Astrocyte (in vitro differentiated cells and primary cell): ENCODE measurements around the gene RAET1G. TPM values are rescaled to one million over a fixed set of nuclear protein-coding genes. Genes with fewer than 3 reads are reported as not detected.
"Not testable (repeated sequence)": the region's sequence is repeated elsewhere in the genome, so short reads cannot be mapped to it uniquely, and the experiment has no call there.

Experiments used
- DNase-seq: peaks from one replicate; pipeline ENCODE4 v3.0.0-alpha.2; 2010; ENCODE audit warnings: low read depth
- FAIRE-seq: peaks from 2 replicates; lab custom pipeline; 2011; peaks lifted over from hg19 to GRCh38; lab: Jason Lieb, UNC
- H2AFZ ChIP-seq: 2 replicates; pipeline ENCODE4 v1.6.0; 2012; ENCODE audit warnings: low read depth, low read length, inconsistent platforms
- H3K27ac ChIP-seq: 2 replicates; pipeline ENCODE4 v1.5.1; 2011; ENCODE audit warnings: low read depth, low read length, inconsistent platforms
- H3K27me3 ChIP-seq: 2 replicates; pipeline ENCODE4 v1.6.0; 2011; ENCODE audit warnings: low read length, inconsistent platforms; ENCODE audit not compliant: insufficient read depth
- H3K36me3 ChIP-seq: 2 replicates; pipeline ENCODE4 v1.5.1; 2011; ENCODE audit warnings: low read length, inconsistent platforms; ENCODE audit not compliant: insufficient read depth
- H3K4me1 ChIP-seq: 2 replicates; pipeline ENCODE4 v1.5.1; 2011; ENCODE audit warnings: low read length, inconsistent platforms; ENCODE audit not compliant: insufficient read depth
- H3K4me2 ChIP-seq: 2 replicates; pipeline ENCODE4 v1.6.0; 2012; ENCODE audit warnings: low read length, inconsistent platforms
- H3K4me3 ChIP-seq: 2 replicates; pipeline ENCODE4 v1.5.1; 2011; ENCODE audit warnings: low read depth, mild to moderate bottlenecking, low read length, inconsistent platforms; ENCODE audit not compliant: insufficient read depth
- H3K79me2 ChIP-seq: 2 replicates; pipeline ENCODE4 v1.6.0; 2012; ENCODE audit warnings: mild to moderate bottlenecking, low read length, inconsistent platforms; ENCODE audit not compliant: insufficient read depth
- H3K9ac ChIP-seq: 2 replicates; pipeline ENCODE4 v1.6.0; 2012; ENCODE audit warnings: mild to moderate bottlenecking, low read length, inconsistent platforms
- H3K9me3 ChIP-seq: 2 replicates; pipeline ENCODE4 v1.5.1; 2012; ENCODE audit warnings: low read depth, mild to moderate bottlenecking, low read length, inconsistent platforms; ENCODE audit not compliant: insufficient read depth
- H4K20me1 ChIP-seq: 2 replicates; pipeline ENCODE4 v1.6.0; 2012; ENCODE audit warnings: low read length, inconsistent platforms; ENCODE audit not compliant: insufficient read depth
- H3K27ac Mint-ChIP-seq: one replicate; pipeline ENCODE4 v1.8.0; 2021; ENCODE audit warnings: mild to moderate bottlenecking, mixed read lengths; ENCODE audit not compliant: unreplicated experiment
- H3K27me3 Mint-ChIP-seq: one replicate; pipeline ENCODE4 v1.8.0; 2021; ENCODE audit warnings: low read depth, mixed read lengths; ENCODE audit not compliant: unreplicated experiment
- H3K36me3 Mint-ChIP-seq: one replicate; pipeline ENCODE4 v1.8.0; 2021; ENCODE audit warnings: low read depth, mixed read lengths; ENCODE audit not compliant: unreplicated experiment
- H3K4me1 Mint-ChIP-seq: one replicate; pipeline ENCODE4 v1.8.0; 2021; ENCODE audit warnings: low read depth, mixed read lengths; ENCODE audit not compliant: unreplicated experiment
- H3K4me3 Mint-ChIP-seq: one replicate; pipeline ENCODE4 v1.8.0; 2021; ENCODE audit warnings: mild to moderate bottlenecking, moderate library complexity, mixed read lengths; ENCODE audit not compliant: unreplicated experiment
- H3K9me3 Mint-ChIP-seq: one replicate; pipeline ENCODE4 v1.8.0; 2021; ENCODE audit warnings: mild to moderate bottlenecking, mixed read lengths; ENCODE audit not compliant: unreplicated experiment
- EZH2 ChIP-seq: IDR thresholded peaks from 2 replicates; pipeline ENCODE4 v1.6.1; 2012; ENCODE audit warnings: mild to moderate bottlenecking, low read length, inconsistent platforms; ENCODE audit not compliant: insufficient read depth
- total RNA-seq: library from RNA; stranded (reverse); gene quantifications from 2 replicates; pipeline ENCODE4 v1.2.1, GENCODE V29; 2021
- TF ChIP-seq, protein P1 (sequence below): IDR thresholded peaks from 2 replicates; pipeline ENCODE4 v1.5.1; 2011; ENCODE audit warnings: low read depth, mild to moderate bottlenecking, inconsistent platforms, low read length, moderate library complexity; ENCODE audit not compliant: insufficient read depth

Gene RAET1G
- total RNA-seq, 1 donor from 2014 or later: not detected

- Histone ChIP-seq H3K4me3 (peak overlapping the region; percentile 53), H4K20me1 (peaks cover 4% of the 10 kb centered on the region), H3K27ac (no peak overlapping the region), H3K79me2 (no peaks in the 10 kb centered on the region), H2AFZ (peak overlapping the region; percentile 74), H3K9me3 (no peaks in the 10 kb centered on the region), H3K36me3 (no peaks in the 10 kb centered on the region), H3K4me1 (peaks cover 10% of the 10 kb centered on the region), H3K27me3 (peaks cover 64% of the 10 kb centered on the region), H3K9ac (peak overlapping the region; percentile 51), H3K4me2 (peak overlapping the region; percentile 90)
- no peaks in the 10 kb centered on the region for H3K36me3 Mint-ChIP-seq
- peak; percentile 78 for TF ChIP-seq EZH2
- TF ChIP-seq, protein P1, sequence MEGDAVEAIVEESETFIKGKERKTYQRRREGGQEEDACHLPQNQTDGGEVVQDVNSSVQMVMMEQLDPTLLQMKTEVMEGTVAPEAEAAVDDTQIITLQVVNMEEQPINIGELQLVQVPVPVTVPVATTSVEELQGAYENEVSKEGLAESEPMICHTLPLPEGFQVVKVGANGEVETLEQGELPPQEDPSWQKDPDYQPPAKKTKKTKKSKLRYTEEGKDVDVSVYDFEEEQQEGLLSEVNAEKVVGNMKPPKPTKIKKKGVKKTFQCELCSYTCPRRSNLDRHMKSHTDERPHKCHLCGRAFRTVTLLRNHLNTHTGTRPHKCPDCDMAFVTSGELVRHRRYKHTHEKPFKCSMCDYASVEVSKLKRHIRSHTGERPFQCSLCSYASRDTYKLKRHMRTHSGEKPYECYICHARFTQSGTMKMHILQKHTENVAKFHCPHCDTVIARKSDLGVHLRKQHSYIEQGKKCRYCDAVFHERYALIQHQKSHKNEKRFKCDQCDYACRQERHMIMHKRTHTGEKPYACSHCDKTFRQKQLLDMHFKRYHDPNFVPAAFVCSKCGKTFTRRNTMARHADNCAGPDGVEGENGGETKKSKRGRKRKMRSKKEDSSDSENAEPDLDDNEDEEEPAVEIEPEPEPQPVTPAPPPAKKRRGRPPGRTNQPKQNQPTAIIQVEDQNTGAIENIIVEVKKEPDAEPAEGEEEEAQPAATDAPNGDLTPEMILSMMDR: no peak
- DNase-seq (no peak), FAIRE-seq (no peak)
- H3K27me3 Mint-ChIP-seq: peaks cover 81% of the 10 kb centered on the region
- peaks cover 6% of the 10 kb centered on the region for H3K4me1 Mint-ChIP-seq
- peaks cover 9% of the 10 kb centered on the region for H3K9me3 Mint-ChIP-seq
- peak overlapping the region; percentile 50 for H3K27ac Mint-ChIP-seq
- peak overlapping the region; percentile 77 for H3K4me3 Mint-ChIP-seq
Measured at GRCh38 chr6:149938571-149939355, 15.8 kb upstream of the RAET1G start.

GRCh38 chr6:149938013-149938570 lies 15.2 kb upstream of the RAET1G start:
- not testable (repeated sequence) for H3K36me3 ChIP-seq, H3K4me1 Mint-ChIP-seq, H4K20me1 ChIP-seq, H3K4me1 ChIP-seq, H3K4me3 Mint-ChIP-seq, H3K79me2 ChIP-seq, H3K9me3 Mint-ChIP-seq, DNase-seq, H3K27ac Mint-ChIP-seq, H3K36me3 Mint-ChIP-seq, H3K27ac ChIP-seq, H3K9me3 ChIP-seq
- H2AFZ ChIP-seq: peak overlapping the region; percentile 74
- H3K27me3 ChIP-seq: peaks cover 69% of the 10 kb centered on the region
- peak overlapping the region; percentile 90 for H3K4me2 ChIP-seq
- H3K9ac ChIP-seq: peak overlapping the region; percentile 51
- peak overlapping the region; percentile 53 for H3K4me3 ChIP-seq
- H3K27me3 Mint-ChIP-seq: peaks cover 83% of the 10 kb centered on the region
- peak; percentile 56 for FAIRE-seq

DNA sequence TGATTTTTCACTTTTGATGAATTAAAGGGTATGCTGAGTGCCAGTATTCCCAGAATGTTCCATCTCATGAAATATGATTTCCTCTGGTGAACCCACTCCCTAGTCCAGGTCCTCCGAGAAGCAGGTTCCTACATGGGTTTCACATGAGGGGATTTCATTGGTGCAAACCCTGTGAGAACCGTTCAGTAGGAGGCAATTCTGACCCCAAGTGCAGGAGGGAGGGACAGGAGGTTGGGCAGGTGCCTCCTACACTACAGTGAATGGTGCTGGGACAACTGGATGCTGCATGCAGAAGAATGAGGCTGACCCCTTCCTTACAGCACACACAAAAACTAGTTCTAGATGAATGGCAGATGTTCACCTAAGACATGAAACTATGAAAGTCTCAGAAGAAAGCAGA lies 13.8 kb upstream of the RAET1G start:
- H3K9ac ChIP-seq: no peak overlapping the region
- no peak overlapping the region for H3K27ac ChIP-seq
- H2AFZ ChIP-seq: no peak overlapping the region
- H3K4me2 ChIP-seq: no peak overlapping the region
- TF ChIP-seq, protein P1: no peak
- no peak for TF ChIP-seq EZH2
- FAIRE-seq: no peak
- H3K4me3 ChIP-seq: no peak overlapping the region
- Mint-ChIP-seq H3K9me3 (peaks cover 4% of the 10 kb centered on the region), H3K4me3 (no peak overlapping the region), H3K27me3 (peaks cover 84% of the 10 kb centered on the region), H3K4me1 (peaks cover 6% of the 10 kb centered on the region), H3K36me3 (no peaks in the 10 kb centered on the region), H3K27ac (no peak overlapping the region)
- peaks cover 10% of the 10 kb centered on the region for H3K4me1 ChIP-seq
- peaks cover 4% of the 10 kb centered on the region for H4K20me1 ChIP-seq
- no peak for DNase-seq
- H3K79me2 ChIP-seq: no peaks in the 10 kb centered on the region
- no peaks in the 10 kb centered on the region for H3K9me3 ChIP-seq
- H3K36me3 ChIP-seq: no peaks in the 10 kb centered on the region
- H3K27me3 ChIP-seq: peaks cover 76% of the 10 kb centered on the region
